Esophagus muscularis mucosa (tissue), 4 donors: ENCODE data around the gene NME7. TPM values are rescaled to one million over a fixed set of nuclear protein-coding genes. Genes with fewer than 3 reads are reported as not detected.

Experiments
- DNase-seq: peaks from one replicate; pipeline ENCODE4 v3.0.0-alpha.2; 2017; ENCODE audit errors: extremely low spot score
- H3K27ac ChIP-seq, 4 donors: fragments of 200-600 bp; sonication (generic); replicated peaks in 1 of 4; 1 replicate in 3 of 4; 2 replicates in 1 of 4; pipeline ENCODE4 v1.5.1; 2016 to 2019; ENCODE audit warnings: mild to moderate bottlenecking in 1 of 4
- H3K27me3 ChIP-seq, 4 donors: fragments of 200-600 bp; sonication (generic); one replicate each; pipeline versions ENCODE4 v1.5.1 to v1.6.0; 2016 to 2019
- H3K36me3 ChIP-seq, 4 donors: fragments of 200-600 bp; sonication (generic); one replicate each; pipeline ENCODE4 v1.5.1; 2016 to 2019
- H3K4me1 ChIP-seq, 4 donors: fragments of 200-600 bp; sonication (generic); one replicate each; pipeline ENCODE4 v1.5.1; 2016 to 2019
- H3K4me3 ChIP-seq, 4 donors: fragments of 200-600 bp; sonication (generic); 1 replicate in 2 of 4; 2 replicates in 2 of 4; pipeline ENCODE4 v1.5.1; 2016 to 2019; ENCODE audit warnings: mild to moderate bottlenecking in 4 of 4, moderate library complexity in 1 of 4
- H3K9me3 ChIP-seq, 4 donors: fragments of 200-600 bp; sonication (generic); 1 replicate in 3 of 4; 2 replicates in 1 of 4; pipeline ENCODE4 v1.5.1; 2016 to 2019
- CTCF ChIP-seq, 3 experiments: fragments of 200-600 bp in 2 of 3; fragments of 450-650 bp in 1 of 3; sonication (generic) in 2 of 3; IDR thresholded peaks; one replicate each; pipeline ENCODE4 v1.5.1; 2017 to 2019; ENCODE audit warnings: antibody characterized with exemption in 3 of 3, mild to moderate bottlenecking in 2 of 3, moderate library complexity in 1 of 3
- EP300 ChIP-seq: sonication (generic); formaldehyde crosslinking; IDR thresholded peaks from one replicate; pipeline ENCODE4 v1.6.1; 2017; ENCODE audit warnings: antibody characterized with exemption
- POLR2A ChIP-seq: fragments of 450-650 bp; IDR thresholded peaks from one replicate; pipeline ENCODE4 v1.6.1; 2017; ENCODE audit warnings: antibody characterized with exemption, moderate library complexity, mild to moderate bottlenecking, low read depth
- POLR2AphosphoS5 ChIP-seq, 2 donors: sonication (generic); formaldehyde crosslinking; IDR thresholded peaks; one replicate each; pipeline ENCODE4 v1.6.1; 2017; ENCODE audit warnings: antibody characterized with exemption in 2 of 2
- WGBS: methylation state at CpG from one replicate; pipeline ENCODE4 v1.1.5; 2018; 5-methylcytosine and 5-hydroxymethylcytosine counted together
- intact Hi-C: fragments of 100-400 bp; cut with DNase I; formaldehyde crosslinking; loops from one replicate; pipeline ENCODE4 v1.15.1; 2023
- total RNA-seq, 4 donors: library from RNA; depleted of rRNA; stranded (reverse); fragments of >200 nt; gene quantifications; one replicate each; pipeline versions ENCODE4 v1.1.0 to v1.2.1, GENCODE V29; 2016

NME7 gene
- total RNA-seq, 4 donors from 2014 or later: 10.2 to 27.8 (median 14.5) TPM

DNA sequence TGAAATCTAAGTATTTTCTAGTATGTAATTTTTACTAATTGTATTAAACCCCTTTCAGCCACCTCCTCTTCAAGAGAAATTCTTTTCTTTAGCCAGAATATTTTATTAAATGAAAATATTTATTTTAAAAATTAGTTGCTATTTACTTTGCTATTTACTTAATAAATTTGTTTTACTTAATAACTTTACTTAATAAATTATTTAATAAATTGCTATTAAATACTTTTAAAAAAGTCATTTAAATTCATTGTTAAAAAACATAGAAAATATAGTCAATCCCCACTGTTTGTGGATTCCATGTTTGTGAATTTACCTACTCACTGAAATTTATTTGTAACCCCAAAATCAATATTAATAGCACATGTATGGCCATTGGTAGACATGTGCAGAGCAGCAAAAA is 155.5 kb downstream of the NME7 start:
- no peak overlapping the region for H3K4me3 ChIP-seq
- H3K27ac ChIP-seq: no peak overlapping the region
- H3K36me3 ChIP-seq: peaks cover 0 to 3% (median 0%) of the 10 kb centered on the region in 4 donors
- DNase-seq: no peak
- intact Hi-C loops: no loop called here
- no peaks in the 10 kb centered on the region for H3K9me3 ChIP-seq
- peaks cover 0 to 19% (median 16%) of the 10 kb centered on the region in 4 donors for H3K4me1 ChIP-seq
- H3K27me3 ChIP-seq: no peaks in the 10 kb centered on the region
- TF ChIP-seq EP300 (no peak), CTCF (IDR thresholded peaks at IDR 0.05) (no peak), POLR2A (no peak), POLR2AphosphoS5 (IDR thresholded peaks at IDR 0.05) (no peak)

DNA sequence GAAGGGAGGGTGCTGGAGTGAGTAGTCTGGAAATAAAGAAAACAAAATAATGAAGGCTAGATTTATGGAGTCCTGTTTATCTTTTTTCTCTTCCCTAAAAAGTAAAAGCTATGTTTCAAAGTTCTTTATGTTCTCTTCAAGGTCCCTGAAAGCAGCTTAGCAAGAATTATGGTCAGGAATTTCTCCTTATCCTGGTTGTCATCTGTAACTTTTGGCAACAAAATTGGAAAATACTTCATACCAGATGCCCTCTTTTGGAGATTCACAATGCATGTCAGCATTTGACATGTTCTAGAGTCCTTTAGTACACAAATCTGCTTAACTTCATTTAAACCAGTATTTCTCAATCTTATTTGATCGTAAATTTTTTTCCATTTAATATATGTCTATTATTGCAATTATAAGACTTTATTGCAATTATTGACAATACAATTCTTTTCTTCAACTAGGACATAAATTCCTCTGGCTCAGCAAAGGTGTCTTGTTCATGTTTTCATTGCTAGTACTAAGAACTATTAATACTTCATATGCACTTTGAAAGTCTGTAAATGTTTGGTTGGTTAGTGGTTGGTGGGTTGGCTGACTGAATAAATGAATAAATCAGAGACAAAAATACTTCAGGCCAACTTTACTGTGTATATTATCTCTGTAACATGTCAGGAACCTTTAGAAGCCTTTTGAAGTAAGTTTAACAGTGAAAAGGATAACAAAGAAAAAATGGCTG is 159.6 kb downstream of the NME7 start:
- H3K36me3 ChIP-seq: no peaks in the 10 kb centered on the region
- no peaks in the 10 kb centered on the region for H3K9me3 ChIP-seq
- H3K27me3 ChIP-seq: no peaks in the 10 kb centered on the region
- intact Hi-C loops: no loop called here
- H3K4me3 ChIP-seq: no peak overlapping the region
- H3K27ac ChIP-seq: no peak overlapping the region
- WGBS: 88% methylated on average over 1 of the region's 1 CpG
- no peak for DNase-seq
- peaks cover 0 to 19% (median 16%) of the 10 kb centered on the region in 4 donors for H3K4me1 ChIP-seq
- TF ChIP-seq EP300: no peak
- no peak for TF ChIP-seq CTCF (IDR thresholded peaks at IDR 0.05)
- no peak for TF ChIP-seq POLR2A
- TF ChIP-seq POLR2AphosphoS5 (IDR thresholded peaks at IDR 0.05): no peak

DNA sequence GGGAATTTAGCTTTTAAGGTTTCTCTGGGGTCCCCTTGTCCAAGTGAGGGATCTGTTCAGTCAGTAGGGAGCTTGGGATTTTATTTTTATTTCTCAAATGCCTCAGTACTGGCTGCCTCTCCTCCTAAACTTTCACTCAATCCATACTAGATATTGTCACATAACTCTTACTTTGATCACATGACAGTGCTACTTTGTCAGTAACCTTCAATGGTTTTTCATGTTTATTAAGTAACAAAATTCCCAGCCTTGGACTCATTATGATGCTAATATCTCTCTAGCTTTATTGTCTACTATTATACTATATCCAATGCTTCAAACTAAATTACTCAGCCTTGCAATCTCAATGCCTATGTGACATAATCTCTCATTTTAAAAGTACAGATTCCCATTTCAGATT is 163.4 kb downstream of the NME7 start:
- H3K36me3 ChIP-seq: no peaks in the 10 kb centered on the region
- intact Hi-C loops: no loop called here
- no peak overlapping the region for H3K27ac ChIP-seq
- no peaks in the 10 kb centered on the region for H3K27me3 ChIP-seq
- H3K4me3 ChIP-seq: no peak overlapping the region
- no peaks in the 10 kb centered on the region for H3K9me3 ChIP-seq
- H3K4me1 ChIP-seq: peaks cover 0 to 19% (median 15%) of the 10 kb centered on the region in 4 donors
- TF ChIP-seq EP300: no peak
- no peak for TF ChIP-seq POLR2AphosphoS5 (IDR thresholded peaks at IDR 0.05)
- no peak for TF ChIP-seq CTCF (IDR thresholded peaks at IDR 0.05)
- TF ChIP-seq POLR2A: no peak
- DNase-seq: no peak

GRCh38 chr1:169202791-169203665 is 164.6 kb downstream of the NME7 start:
- 96% methylated on average over 3 of the region's 3 CpGs for WGBS
- no peak overlapping the region for H3K4me3 ChIP-seq
- H3K9me3 ChIP-seq: no peaks in the 10 kb centered on the region
- H3K4me1 ChIP-seq: peaks cover 0 to 9% (median 5%) of the 10 kb centered on the region in 4 donors
- H3K27me3 ChIP-seq: no peaks in the 10 kb centered on the region
- intact Hi-C loops: no loop called here
- DNase-seq: no peak
- H3K27ac ChIP-seq: no peak overlapping the region
- H3K36me3 ChIP-seq: no peaks in the 10 kb centered on the region
- no peak for TF ChIP-seq POLR2A
- TF ChIP-seq CTCF (IDR thresholded peaks at IDR 0.05): no peak
- TF ChIP-seq EP300: no peak
- TF ChIP-seq POLR2AphosphoS5 (IDR thresholded peaks at IDR 0.05): no peak
